Measurements from ENCODE around the gene IFIT3. TPM values are rescaled to one million over a fixed set of nuclear protein-coding genes. Genes with fewer than 3 reads are reported as not detected.

Gene IFIT3
- total and polyA plus RNA-seq, 2 of the 8 experiments (the other 6 are each of a cell fraction or from before 2014, with no cell fraction given), result 0.12 to 0.84 TPM

GRCh38 chr10:89346405-89347254 lies 18.8 kb downstream of the IFIT3 start (continued):
- TF ChIP-seq BCL11A (IDR thresholded peaks at IDR 0.05; ENCODE audit: low read depth in 2 of 2, low read length in 2 of 2), result no peak
- TF ChIP-seq JUND (IDR thresholded peaks at IDR 0.05; ENCODE audit: low read length), result 0 out of 2 replicates have a peak, but pooled peaks have one; percentile 64
